Measurements from ENCODE around the gene FCN2.

The FCN2 gene

DNA sequence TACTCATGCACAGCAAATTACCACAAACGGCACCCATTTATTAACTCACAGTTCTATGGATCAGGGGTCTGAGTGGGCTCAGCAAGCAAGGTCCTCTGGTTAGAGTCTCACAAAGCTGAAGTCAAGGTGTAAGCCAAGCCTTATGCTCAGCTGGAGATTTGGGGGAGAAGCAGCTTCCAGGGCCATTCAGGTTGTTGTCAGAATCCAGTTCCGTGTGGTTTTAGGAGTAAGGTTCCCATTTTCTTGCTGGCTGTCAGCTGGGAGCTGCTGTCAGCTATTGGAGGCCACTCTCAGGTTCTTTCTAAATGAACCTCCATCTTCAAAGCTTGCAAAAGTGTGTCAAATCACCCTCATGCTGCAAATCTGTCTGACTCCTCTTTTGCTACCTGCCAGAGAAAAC lies 17.7 kb downstream of the FCN2 start:
- TF ChIP-seq, protein P1, sequence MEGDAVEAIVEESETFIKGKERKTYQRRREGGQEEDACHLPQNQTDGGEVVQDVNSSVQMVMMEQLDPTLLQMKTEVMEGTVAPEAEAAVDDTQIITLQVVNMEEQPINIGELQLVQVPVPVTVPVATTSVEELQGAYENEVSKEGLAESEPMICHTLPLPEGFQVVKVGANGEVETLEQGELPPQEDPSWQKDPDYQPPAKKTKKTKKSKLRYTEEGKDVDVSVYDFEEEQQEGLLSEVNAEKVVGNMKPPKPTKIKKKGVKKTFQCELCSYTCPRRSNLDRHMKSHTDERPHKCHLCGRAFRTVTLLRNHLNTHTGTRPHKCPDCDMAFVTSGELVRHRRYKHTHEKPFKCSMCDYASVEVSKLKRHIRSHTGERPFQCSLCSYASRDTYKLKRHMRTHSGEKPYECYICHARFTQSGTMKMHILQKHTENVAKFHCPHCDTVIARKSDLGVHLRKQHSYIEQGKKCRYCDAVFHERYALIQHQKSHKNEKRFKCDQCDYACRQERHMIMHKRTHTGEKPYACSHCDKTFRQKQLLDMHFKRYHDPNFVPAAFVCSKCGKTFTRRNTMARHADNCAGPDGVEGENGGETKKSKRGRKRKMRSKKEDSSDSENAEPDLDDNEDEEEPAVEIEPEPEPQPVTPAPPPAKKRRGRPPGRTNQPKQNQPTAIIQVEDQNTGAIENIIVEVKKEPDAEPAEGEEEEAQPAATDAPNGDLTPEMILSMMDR (IDR thresholded peaks at IDR 0.05; ENCODE audit: low read depth, low read length) = no peak
- Histone ChIP-seq H3K4me3 (ENCODE audit: low read depth, low read length) (no peak overlapping the region), H3K36me3 (no peaks in the 10 kb centered on the region), H3K27me3 (ENCODE audit: insufficient read depth, low read depth, severe bottlenecking) (no peaks in the 10 kb centered on the region), H3K27ac (no peak overlapping the region), H3K9me3 (ENCODE audit: severe bottlenecking) (peaks cover 15% of the 10 kb centered on the region)
- no peak for DNase-seq

DNA sequence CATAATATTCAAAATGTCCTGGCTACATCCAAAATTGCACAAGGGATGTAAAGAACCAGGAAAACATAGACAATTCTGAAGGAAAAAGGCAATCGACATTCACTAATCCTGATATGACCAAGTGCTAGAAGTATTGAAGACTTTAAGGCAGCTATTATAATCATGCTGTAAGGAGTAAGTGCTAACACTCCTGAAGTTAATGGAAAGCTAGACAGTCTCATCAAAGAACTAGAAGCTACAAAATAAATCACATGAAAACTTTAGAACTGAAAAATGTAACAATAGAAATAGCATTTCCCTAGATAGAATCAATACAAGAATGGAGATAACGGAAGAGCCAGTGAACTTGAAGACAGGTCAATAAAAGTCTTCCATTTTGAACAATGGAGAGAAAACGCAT lies 18.6 kb downstream of the FCN2 start:
- no peak overlapping the region for H3K4me3 ChIP-seq (ENCODE audit: low read depth, low read length)
- DNase-seq = no peak
- H3K9me3 ChIP-seq (ENCODE audit: severe bottlenecking) = peaks cover 15% of the 10 kb centered on the region
- no peaks in the 10 kb centered on the region for H3K36me3 ChIP-seq
- TF ChIP-seq, protein P1 (IDR thresholded peaks at IDR 0.05; ENCODE audit: low read depth, low read length) = no peak
- H3K27me3 ChIP-seq (ENCODE audit: insufficient read depth, low read depth, severe bottlenecking) = no peaks in the 10 kb centered on the region
- H3K27ac ChIP-seq = no peak overlapping the region

DNA sequence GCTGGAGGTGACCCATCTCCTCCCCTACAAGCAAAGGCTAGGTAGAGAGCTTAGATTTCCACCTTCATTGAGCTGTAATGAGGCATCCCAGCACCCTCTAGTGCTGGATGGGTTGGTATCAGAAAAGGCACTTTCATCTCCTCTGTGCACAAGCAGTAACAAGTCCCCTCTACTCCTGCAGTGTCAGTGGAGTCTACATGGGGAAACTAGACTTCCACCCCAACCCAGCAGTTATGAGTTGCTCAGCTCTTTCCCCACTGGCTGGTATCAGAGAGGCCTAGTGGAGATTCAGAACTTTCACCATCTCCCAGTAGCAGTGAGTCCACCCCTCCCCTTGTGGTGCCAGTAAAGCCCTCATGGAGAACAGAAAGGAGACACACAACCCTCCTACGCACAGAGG lies 19.2 kb downstream of the FCN2 start:
- Histone ChIP-seq H3K36me3 (no peaks in the 10 kb centered on the region), H3K27ac (no peak overlapping the region), H3K4me3 (ENCODE audit: low read depth, low read length) (no peak overlapping the region), H3K9me3 (ENCODE audit: severe bottlenecking) (peaks cover 9% of the 10 kb centered on the region), H3K27me3 (ENCODE audit: insufficient read depth, low read depth, severe bottlenecking) (no peaks in the 10 kb centered on the region)
- TF ChIP-seq, protein P1 (IDR thresholded peaks at IDR 0.05; ENCODE audit: low read depth, low read length) = peak; percentile 32; the same call in 1 of the 2 replicates
- no peak for DNase-seq

DNA sequence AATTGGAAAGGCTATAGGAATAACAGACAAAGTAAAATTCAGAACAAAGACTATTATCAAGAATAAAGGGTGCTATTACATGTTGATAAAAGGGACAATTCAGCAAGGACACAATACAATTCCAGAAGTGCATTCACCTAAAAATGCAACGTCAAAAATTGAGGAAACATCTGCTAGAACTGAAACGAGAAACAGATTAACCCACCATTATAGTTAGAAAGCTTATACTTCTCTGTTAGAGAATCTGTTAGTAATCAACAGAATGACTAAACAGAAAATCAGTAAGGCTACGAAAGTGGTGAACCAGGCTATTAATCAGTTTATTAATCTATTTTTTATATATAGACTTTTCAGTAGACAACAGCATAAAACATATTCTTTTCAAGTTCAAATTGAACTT lies 22.3 kb downstream of the FCN2 start:
- TF ChIP-seq, protein P1 (IDR thresholded peaks at IDR 0.05; ENCODE audit: low read depth, low read length) = no peak
- H3K27me3 ChIP-seq (ENCODE audit: insufficient read depth, low read depth, severe bottlenecking) = no peaks in the 10 kb centered on the region
- peaks cover 8% of the 10 kb centered on the region for H3K9me3 ChIP-seq (ENCODE audit: severe bottlenecking)
- H3K36me3 ChIP-seq = no peaks in the 10 kb centered on the region
- H3K4me3 ChIP-seq (ENCODE audit: low read depth, low read length) = no peak overlapping the region
- no peak overlapping the region for H3K27ac ChIP-seq
- no peak for DNase-seq

DNA sequence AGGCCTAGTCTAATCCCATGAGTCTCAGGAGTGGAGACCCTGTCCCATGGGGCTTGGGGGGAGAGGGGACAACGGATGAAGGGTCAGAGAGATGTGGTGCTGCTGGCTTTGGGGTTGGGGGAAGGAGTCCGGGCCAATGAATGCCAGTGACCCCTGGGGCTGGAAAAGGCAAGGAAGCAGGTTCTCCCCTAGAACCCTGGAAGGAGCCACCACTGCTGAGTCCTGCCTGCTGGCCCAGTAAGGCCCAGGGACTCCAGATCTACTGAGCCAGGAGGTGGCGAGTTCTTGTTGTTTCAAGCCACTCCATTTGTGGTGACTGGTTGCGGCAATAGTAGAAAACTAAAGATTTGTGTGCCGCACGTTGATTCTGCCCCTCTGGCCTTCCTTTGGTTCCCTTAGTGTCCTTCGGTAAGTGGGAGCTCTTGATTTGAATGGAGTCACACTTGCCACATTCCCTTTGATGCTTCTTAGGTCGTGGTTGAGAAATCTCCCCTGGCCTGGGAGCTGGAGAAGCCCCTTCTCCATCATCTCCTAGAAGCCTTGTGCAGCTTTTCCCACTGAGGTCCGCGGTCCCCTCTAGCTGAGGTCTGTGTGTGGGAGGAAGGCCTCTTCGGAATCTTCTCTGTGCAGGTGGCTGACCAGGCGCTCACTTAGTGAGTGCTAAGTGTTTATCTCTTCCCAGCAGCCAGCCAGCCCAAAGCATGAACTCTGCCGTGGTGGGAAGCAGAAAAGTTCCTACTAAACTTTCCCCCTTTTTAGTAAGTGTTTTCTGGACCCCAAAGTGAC lies 28.1 kb downstream of the FCN2 start:
- Histone ChIP-seq H3K27ac (no peak overlapping the region), H3K4me3 (ENCODE audit: low read depth, low read length) (no peak overlapping the region)
- TF ChIP-seq, protein P1 (IDR thresholded peaks at IDR 0.05; ENCODE audit: low read depth, low read length) = no peak

More for the DNA sequence above, 28.1 kb downstream of the FCN2 start:
- H3K9me3 ChIP-seq (ENCODE audit: severe bottlenecking) = no peaks in the 10 kb centered on the region
- no peaks in the 10 kb centered on the region for H3K27me3 ChIP-seq (ENCODE audit: insufficient read depth, low read depth, severe bottlenecking)
- no peaks in the 10 kb centered on the region for H3K36me3 ChIP-seq
- DNase-seq = no peak
